GM21367 (cell line): ENCODE data around the gene RPL21.

ENCODE experiments used
- ATAC-seq: cut with Tn5 transposase; IDR thresholded peaks from one replicate; pipeline ENCODE4 v1.9.1; 2021; ENCODE audit not compliant: unreplicated experiment

The RPL21 gene

DNA sequence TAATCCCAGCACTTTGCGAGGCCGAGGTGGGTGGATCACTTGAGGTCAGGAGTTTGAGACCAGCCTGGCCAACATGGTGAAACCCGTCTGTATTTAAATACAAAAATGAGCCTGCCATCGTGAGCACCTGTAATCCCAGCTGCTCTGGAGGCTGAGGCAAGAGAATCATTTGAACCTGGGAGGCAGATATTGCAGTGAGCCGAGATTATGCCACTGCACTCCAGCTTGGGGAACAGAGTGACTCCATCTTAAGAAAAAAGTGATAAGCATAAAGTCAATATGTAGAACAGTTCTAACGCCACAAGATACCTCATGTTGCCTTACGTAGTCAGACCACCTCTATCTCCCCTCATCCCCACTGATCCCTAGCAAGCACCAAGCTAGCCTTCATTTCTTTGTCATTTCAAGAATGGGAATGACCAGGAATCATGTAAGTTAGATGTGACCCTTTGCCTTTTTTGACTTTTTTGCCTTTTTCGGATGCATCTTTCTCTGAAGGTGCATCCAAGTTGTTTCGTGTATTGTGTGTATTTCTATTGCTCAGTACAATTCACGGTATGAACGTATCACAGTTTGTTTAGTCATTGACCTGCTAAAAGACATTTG is 6.4 kb downstream of the RPL21 start:
- no peak for ATAC-seq

DNA sequence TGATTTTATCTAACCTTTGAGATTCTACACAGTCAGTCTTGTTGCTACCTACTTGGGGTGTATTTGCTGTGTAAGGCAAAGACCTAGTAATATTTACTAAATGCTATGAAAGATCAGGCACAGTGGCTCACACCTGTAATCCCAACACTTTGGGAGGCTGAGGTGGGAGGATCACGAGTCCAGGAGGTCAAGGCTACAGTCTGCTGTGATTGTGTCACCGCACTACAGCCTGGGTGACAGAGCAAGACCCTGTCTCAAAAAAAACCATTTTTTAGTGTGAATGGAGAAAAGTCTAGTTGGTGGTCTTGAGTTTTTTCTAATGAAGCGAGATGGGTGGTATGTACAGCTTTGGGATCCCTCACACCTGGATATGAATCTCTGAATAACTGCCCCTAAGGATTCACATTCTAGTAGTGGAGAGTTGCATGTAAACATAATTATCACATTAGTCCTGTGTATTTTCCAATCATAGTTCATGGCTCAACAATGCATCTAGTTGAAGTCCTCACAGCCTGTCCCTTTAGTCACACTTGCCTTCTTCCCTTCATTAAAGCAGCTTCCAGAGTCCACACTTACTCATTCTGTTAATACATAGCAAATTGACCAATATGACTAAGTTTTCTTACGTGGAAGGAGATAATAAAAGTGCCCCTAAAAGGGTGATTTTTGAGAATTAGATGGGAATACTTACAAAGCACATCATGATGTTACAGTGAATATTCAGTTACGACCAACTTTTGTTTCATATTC is 7.5 kb downstream of the RPL21 start:
- ATAC-seq: no peak

DNA sequence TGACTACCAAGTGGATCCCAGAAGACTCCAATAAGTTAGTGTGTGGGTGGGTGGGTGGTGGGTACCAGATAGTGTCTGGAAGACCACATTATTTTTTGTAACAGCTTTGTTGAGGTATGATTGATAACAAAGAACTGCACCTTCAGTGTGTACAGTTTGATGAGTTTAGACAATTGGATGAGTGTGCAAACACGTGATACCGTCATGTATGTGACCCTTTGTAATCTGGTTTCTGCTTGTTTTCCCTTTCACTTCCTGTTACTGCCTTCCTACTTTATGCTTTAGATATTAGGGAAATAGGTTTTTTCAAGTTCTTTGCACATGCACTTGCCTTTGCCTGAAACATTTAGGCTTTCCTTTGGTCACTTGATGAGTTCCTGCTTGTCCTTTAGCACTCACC is 8.5 kb downstream of the RPL21 start:
- no peak for ATAC-seq

DNA sequence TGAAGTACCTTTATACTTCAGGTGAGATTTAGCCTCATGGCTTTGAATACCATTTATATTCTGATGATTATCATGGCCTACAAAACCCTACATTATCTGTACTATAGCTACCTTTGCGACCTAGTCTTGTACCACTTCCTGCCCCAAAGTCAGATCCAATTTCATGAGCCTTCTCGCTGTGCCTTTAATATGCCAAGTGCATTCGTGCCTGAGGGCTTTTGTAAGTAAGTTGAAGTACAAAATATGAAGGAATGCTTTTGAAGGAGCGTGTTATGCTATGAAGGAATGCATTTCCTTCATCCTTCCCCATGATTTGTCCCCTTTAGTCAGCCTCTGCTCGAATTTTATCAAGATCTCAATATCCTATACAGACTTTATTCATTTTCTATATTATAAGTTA is 10.0 kb downstream of the RPL21 start:
- ATAC-seq: no peak

DNA sequence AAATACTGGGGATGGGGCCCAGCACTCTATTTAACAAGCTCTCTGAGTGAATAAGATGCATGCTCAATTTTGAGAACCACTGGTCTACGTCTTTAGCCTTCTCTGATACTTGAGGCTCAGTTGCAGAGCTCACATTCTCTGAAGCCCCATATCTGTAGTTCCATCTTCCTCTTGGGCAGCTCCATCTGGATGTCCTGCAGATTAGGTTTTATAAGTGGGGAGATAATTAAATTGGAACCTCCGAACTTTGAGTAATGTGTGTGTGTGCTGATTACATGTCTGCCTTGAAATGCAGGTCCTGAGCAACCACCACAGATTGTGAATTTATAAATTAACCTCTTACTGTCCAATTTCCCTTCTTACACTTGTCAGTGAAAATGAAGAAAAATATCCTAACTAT is 12.1 kb downstream of the RPL21 start:
- no peak for ATAC-seq

DNA sequence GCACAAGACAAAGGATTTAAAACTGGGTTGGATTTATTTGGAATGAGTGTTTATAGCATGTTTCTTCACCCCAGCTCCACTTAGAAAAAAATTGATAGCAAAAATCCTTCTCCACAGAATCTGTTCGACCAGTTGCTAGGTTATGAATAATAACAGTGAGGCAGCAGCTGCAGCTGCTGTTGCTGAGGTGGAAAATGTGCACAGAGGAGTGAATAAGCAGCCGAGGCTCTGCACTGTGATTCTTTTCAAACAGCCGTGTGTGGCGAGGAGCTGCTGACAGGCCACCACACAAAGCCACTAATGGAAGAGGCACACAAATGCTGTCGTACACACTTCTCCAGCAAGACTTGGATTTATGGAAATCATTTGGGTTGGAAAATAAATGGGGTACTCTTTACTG is 12.8 kb downstream of the RPL21 start:
- no peak for ATAC-seq

DNA sequence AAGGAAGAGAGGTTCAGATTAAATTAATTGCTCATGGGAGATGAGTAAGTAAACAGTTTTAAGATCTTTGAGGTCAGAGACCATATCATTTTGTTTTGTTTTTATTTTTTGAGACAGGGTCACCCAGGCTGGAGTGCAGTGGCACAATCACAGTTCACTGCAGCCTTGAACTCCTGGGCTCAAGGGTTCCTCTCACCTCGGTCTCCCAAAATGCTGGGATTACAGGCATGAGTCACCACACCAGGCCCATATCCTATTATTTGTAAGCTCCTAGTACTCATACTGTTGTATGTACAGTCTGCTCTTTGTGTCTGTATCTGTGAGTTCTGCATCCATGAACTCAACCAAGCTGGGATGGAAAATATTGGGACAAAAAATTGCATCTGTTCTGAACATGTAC is 13.3 kb downstream of the RPL21 start:
- ATAC-seq: no peak

DNA sequence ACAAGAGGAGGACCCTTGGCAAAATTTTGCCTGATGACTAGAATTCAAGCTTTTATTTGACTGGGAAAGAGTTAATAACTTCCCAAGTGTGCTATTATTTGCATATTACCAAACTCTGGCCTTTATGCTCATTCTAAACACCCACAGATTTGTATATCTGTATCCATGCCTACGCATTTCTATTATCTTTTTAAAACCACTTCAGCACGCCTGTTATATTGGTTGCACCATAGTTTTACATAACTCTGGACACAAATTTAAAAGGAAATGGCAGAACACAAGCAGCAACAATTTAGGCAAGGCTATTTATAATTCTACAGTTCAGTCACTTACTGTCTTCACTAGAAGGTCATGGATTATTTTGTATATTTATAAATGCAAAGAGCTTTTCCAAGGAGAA is 15.6 kb downstream of the RPL21 start:
- ATAC-seq: no peak

DNA sequence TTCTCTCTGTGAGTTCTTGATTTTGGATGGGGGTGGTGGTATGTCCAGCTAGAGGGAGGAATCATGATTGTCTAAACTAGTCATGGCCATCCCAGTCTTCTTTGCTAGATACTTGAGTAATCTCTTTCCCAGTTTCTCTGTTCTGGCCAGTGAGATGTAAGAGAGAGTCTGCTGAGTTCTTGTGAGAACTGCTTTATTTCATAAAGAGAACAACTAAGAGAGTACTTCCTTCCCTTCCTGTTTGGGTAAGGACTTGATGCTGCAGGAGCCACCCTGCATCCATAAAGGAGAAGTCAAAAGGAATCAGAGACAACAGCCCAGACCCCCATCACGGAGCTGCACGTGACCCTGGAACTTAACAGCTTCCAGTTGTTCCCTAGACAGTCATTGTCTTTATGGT is 16.2 kb downstream of the RPL21 start:
- ATAC-seq: no peak

DNA sequence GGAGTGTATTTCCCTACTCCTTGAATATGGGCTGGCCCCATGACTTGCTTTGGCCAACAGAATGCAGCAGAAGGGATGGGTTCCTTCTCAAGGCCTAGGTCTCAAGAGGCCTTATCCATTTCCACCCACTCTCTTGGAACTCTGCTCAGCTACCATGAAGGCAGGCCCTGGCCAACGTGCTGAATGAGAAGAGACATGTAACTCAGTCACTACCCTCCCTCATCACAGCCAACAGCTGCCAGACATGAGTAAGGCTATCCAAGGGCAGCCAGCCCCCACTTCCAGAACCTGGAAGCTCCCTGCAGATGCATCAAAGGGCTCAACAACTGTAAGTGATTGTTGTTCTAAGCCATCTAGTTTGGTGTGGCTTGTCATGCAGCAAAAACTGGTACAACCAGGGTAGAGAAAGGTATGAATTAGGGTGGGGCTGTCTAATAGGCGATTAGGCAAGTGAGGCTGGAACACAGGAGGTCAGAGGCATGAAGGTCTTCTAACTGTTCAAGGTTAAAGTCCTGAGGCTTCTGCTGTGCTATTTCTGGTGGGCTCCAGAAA is 17.8 kb downstream of the RPL21 start:
- ATAC-seq: no peak

DNA sequence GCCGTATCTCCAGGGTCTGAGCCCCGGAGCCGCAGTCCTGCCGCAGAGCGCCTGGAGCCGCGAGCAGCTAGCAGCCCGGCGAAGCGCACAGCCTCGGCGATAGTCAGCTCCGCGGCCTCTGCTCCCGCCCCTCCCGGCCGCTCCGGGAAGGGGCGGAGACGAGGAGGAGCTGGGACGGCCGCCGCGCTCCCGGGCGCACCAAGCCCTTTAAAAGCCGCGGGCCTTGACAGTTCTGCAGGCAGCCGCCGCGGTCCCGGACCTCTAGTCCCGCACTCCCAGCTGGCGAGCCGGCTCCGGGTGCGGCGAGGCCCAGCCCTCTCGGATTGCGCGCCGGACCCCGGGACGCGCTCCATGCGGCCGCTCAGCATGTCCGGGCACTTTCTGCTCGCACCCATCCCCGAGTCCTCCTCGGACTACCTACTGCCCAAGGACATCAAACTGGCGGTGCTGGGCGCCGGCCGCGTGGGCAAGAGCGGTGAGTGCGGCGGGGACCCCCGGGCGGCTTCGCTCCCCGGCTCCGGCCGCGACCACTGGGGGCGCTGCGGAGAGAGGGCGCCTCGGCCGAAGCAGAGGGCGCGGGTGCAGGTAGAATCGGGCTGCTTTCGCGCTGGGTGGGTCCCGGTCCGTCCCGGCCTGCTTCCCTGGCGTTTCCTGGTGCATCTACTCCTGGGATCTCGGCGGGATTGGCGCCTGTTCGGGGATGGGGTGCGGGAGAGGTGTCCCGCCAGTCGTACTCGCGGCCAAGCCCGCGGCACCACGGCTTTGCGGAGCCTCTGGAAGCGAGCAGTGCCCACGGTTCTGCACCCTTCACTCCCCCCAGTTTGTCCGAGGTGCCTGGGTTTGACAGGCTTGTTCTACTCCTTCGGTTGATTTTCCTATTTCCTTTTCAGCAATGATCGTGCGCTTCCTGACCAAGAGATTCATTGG is 19.5 kb downstream of the RPL21 start, which contains the start of gene RASL11A:
Gene RASL11A (plus strand): TSS at position 237 of the 927 bp plus-strand sequence. CDS start 115 bp downstream, at position 352.
- peak; percentile 62 for ATAC-seq

DNA sequence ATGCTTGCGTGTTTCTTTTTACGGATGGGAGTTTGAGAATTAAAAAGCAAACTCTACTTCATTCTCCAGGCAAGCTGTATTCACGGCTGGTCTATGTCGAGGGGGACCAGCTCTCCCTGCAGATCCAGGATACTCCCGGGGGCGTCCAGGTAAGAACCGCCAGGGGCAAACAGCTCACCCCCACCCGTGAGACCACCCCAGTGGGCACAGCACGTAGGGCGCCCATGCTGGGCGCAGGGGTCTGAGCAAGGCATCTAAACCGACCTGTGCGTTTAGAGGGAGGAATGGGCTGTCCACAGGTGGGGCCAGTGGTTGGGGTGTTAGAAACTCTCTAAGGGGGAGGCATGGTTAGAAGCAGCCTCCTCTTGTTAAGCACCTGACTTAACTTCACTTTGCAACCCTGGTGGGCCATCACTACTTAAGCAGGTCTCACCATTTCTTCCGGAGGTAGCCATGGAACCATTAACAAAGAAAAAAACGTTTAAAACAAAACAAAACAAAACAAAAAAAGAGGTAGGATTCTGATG is 20.3 kb downstream of the RPL21 start:
- no peak for ATAC-seq

DNA sequence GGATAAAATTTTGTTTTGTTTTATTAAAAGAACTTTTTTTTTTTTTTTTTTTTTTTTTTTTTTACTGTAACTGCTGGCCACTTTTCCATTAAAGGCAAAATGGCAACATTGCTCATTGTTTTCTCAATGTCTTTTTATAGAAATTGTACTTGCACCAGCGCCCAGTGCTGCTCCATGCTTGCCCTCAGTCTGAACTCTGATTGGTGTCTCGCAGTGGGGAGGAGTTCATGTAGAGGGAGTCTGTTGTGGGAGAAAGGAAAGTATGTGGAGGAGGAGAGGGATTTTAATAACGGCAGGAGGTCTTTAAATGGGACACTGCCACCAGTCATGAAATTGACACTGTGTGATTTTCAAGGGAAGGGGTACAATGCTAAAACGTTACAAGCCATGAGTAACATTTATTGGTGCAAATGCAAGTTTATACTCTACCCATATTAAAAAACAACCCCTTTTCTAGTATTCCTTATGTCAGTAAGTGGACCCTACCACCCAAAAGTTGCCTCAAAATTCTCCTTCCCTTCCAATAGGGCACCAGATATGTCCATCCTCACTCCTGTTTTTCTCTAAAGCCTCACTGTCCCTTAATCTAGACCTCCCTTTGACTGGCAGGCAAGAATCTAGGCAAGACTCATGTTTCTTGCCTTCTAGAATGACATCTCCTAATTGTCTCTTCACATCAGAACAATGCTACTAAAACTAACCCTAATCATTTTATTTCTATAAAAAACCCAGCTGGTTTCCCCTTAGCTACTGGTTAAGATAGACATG is 22.5 kb downstream of the RPL21 start:
- no peak for ATAC-seq

DNA sequence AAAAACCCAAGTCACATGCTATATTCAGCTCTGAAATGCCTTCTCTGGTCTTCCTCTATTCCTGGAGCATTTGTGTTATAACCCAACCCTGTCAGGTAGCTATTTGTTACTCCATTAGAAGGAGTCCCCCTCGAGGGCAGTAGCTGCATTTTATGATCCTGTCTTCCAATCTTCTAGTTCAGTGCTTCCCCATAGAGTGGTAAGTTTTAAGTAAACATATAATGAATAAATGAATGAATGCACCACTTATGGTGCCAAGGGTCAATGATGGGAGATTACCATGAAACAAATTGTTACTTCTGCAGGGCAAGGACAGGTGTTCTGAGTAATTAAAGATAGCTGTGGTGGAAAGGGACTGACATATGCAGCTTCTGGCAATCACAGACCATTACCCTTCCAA is 23.3 kb downstream of the RPL21 start:
- ATAC-seq: no peak

DNA sequence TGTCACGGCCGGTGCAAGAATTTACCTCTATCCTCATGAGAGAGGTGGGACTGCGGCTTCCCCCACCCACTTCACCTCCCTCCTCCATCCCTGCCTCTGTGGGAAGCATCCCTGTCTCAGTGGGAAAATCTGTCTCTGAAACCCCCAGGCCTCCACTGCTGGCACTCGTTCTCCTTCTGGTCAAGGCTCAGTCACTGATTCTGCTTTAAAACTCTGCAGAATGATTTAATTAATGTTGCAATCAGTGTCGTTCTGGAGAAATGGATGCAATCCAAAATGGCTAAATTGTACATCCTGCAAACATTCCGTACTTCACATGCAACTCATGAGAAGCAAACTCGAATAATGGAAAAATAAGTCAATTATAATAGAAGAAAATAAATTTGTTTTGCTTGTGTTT is 24.8 kb downstream of the RPL21 start:
- no peak for ATAC-seq

DNA sequence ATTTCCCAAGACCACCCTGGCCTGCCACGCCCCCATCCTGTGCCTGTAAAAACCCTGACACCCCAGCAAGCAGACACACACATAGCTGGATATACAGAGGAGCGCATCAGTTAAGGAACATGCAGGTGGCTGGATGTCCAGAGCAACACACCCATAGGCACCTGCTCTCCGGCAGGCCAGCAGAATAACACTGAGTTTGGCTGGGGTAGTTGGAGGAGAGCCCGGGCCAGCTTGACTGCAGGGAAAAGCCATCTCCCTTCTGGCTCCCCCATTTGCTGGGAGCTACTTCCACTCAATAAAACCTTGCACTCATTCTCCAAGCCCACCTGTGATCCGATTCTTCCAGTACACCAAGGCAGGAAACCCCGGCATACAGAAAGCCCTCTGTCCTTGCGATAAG is 28.1 kb downstream of the RPL21 start:
- no peak for ATAC-seq

DNA sequence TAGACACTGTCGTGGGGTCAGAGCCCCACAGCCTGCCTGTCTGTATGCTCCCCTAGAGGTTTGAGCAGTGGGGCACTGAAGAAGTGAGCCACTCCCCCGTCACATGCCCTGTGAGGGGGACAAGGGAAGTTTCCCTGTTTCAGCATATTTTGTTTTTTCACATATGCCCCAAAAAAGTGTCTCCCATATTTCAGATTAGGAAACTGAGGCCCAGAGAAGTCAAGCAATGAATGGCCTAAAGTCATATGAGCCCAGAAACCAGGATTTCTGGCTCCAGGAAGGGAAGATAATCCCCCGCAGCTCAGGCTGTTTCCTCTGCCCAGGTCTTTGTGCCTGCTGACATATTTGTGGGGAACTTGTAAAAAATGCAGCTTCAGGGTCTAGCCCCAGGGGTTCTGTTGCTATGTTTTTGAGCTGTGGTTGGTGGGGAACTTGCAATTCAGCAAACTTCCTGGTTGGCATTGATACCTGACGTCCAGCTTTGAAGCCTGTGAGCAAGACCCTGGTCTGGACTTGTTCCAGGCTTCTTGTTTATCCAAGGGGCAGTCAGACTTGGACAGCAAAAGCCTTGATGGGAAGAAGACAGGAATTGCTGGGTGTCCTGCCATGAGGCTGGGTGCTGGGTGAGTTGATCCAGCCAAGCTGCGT is 28.8 kb downstream of the RPL21 start:
- no peak for ATAC-seq

DNA sequence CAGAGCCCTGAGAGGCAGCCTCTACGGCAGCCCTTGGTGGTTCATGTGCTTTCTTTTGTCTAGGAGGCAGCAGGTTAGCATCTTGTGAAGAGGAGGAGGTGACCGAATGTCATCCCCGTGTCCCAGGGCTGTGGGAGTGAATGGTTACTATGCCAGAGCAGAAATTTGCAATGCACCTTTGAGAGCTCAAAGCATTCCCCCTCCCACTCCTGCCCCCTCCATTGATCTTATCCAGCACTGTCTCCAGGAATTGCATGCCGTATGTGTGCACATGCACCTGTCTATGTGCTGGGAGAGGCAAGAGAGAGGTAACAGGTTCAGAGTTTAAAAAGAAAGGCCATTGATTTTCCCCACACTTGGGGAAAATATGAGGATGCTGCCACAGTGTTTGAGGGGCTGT is 29.5 kb downstream of the RPL21 start:
- ATAC-seq: no peak

DNA sequence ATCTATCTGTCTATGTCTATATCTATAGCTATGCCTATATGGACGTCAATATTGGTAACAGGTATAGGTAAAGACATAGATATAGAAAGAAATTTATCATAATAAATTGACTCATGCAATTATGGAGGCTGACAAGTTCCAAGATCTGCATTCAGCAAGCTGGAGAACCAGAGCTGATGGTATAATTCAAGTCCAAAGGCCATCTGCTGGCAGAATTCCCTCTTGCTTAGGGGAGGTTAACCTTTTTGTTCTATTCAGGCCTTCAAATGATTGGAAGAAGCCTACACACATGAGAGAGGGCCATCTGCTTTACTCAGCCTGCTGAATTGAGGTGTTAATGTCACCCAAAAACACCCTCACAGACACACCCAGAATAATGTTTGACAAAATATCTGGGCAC is 30.1 kb downstream of the RPL21 start:
- ATAC-seq: no peak

DNA sequence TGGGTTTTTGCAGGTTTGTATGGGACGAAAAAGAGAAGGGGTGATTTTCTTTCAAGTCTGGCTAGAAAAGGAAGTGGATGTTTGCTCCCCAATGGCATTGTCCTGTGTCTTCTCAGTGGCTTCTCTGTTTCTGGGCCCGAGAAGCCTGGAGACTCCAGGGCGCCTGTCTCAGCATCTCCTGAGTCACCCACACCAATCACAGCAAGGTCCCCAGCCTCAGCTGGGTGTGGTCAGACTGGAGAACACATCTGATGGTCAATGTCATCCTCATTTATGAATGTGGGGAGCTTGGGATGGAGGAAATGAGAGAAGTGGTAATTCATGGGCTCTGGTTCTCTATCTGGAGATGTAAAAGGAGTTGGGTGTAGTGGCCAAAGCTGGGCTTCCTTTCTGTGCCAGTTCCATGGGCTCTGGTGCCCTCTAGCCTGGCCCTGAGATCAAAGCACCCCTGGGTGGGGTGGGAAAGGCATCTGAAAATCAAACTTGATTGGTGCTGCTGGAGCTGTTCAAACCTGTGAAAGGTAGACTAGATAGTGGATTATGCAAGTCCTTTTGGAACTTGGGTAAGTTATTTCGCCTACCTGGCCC is 32.6 kb downstream of the RPL21 start:
- ATAC-seq: no peak
